Progenitor cell of endocrine pancreas (in vitro differentiated cells): Measurements from ENCODE around the gene SNRPE. TPM values are rescaled to one million over a fixed set of nuclear protein-coding genes. Genes with fewer than 3 reads are reported as not detected.
"Not testable (repeated sequence)": the region's sequence is repeated elsewhere in the genome, so short reads cannot be mapped to it uniquely, and the experiment has no call there.

ENCODE experiments used
- DNase-seq: peaks from one replicate; pipeline ENCODE4 v3.0.0; 2021; ENCODE audit warnings: low spot score; ENCODE audit not compliant: unreplicated experiment
- H3K27ac Mint-ChIP-seq: 2 replicates; pipeline ENCODE4 v1.8.0; 2021; ENCODE audit warnings: mild to moderate bottlenecking, moderate library complexity, mixed read lengths
- H3K27me3 Mint-ChIP-seq: 2 replicates; pipeline ENCODE4 v1.8.0; 2021; ENCODE audit warnings: mixed read lengths
- H3K36me3 Mint-ChIP-seq: 2 replicates; pipeline ENCODE4 v1.8.0; 2022; ENCODE audit warnings: mixed read lengths; ENCODE audit not compliant: insufficient read depth
- H3K4me1 Mint-ChIP-seq: 2 replicates; pipeline ENCODE4 v1.8.0; 2021; ENCODE audit warnings: low read depth, mixed read lengths
- H3K4me3 Mint-ChIP-seq: 2 replicates; pipeline ENCODE4 v1.8.0; 2021; ENCODE audit warnings: low read depth, mild to moderate bottlenecking, moderate library complexity, mixed read lengths
- H3K9me3 Mint-ChIP-seq: 2 replicates; pipeline ENCODE4 v1.8.0; 2021; ENCODE audit warnings: low read depth, mixed read lengths
- total RNA-seq: library from RNA; stranded (reverse); gene quantifications from 2 replicates; pipeline ENCODE4 v1.2.1, GENCODE V29; 2021
- TF ChIP-seq, protein P1 (sequence below): fragments of 200-600 bp; sonication (generic); IDR thresholded peaks from one replicate; pipeline ENCODE4 v1.5.0; 2021; ENCODE audit warnings: antibody characterized with exemption, mild to moderate bottlenecking; ENCODE audit not compliant: unreplicated experiment

SNRPE gene
- total RNA-seq, 1 donor from 2014 or later, result 240 TPM

DNA sequence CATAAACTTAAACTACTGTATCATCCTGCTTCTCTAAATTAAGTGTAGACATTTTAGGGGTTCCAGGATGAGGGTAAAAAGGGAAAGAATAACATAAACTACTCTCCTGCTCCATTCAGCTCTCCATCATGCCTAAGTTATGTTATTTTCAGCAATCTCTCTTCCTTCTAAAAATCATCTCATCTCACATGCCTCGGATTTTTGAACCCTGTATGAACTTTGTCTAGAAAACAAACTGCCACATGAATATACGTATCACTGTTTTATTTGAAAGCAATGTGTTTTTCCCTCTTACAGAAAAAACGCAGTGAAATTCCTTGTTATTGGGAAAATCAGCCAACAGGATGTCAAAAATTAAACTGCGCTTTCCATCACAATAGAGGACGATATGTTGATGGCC, 33.4 kb upstream of the SNRPE start:
- Mint-ChIP-seq H3K27ac (no peak overlapping the region), H3K36me3 (peaks cover 31% of the 10 kb centered on the region), H3K9me3 (no peaks in the 10 kb centered on the region), H3K4me1 (no peaks in the 10 kb centered on the region), H3K27me3 (no peaks in the 10 kb centered on the region), H3K4me3 (no peak overlapping the region)
- no peak for DNase-seq
- TF ChIP-seq, protein P1, sequence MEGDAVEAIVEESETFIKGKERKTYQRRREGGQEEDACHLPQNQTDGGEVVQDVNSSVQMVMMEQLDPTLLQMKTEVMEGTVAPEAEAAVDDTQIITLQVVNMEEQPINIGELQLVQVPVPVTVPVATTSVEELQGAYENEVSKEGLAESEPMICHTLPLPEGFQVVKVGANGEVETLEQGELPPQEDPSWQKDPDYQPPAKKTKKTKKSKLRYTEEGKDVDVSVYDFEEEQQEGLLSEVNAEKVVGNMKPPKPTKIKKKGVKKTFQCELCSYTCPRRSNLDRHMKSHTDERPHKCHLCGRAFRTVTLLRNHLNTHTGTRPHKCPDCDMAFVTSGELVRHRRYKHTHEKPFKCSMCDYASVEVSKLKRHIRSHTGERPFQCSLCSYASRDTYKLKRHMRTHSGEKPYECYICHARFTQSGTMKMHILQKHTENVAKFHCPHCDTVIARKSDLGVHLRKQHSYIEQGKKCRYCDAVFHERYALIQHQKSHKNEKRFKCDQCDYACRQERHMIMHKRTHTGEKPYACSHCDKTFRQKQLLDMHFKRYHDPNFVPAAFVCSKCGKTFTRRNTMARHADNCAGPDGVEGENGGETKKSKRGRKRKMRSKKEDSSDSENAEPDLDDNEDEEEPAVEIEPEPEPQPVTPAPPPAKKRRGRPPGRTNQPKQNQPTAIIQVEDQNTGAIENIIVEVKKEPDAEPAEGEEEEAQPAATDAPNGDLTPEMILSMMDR, result no peak

- Mint-ChIP-seq H3K27ac (no peak overlapping the region), H3K4me1 (no peaks in the 10 kb centered on the region), H3K27me3 (no peaks in the 10 kb centered on the region), H3K9me3 (no peaks in the 10 kb centered on the region), H3K4me3 (no peak overlapping the region), H3K36me3 (peaks cover 32% of the 10 kb centered on the region)
- TF ChIP-seq, protein P1, result no peak
- DNase-seq, result no peak
Observed at GRCh38 chr1:203828503-203828902, 32.9 kb upstream of the SNRPE start.

DNA sequence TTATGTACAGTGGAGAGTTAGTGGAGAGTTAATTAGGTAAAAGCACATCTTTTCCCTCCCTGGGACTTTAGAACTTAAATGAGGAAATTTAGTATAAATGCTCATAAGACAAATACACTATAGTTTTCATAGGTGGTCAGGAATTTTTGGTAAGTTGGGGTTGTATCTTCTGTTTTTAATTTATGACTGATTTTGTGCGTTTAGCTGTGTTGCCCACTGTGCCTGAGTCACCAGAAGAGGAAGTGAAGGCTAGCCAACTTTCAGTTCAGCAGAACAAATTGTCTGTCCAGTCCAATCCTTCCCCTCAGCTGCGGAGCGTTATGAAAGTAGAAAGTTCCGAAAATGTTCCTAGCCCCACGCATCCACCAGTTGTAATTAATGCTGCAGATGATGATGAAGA, 32.2 kb upstream of the SNRPE start:
- H3K9me3 Mint-ChIP-seq, DNase-seq, H3K27me3 Mint-ChIP-seq, H3K4me1 Mint-ChIP-seq, H3K4me3 Mint-ChIP-seq, H3K27ac Mint-ChIP-seq: not testable (repeated sequence)
- H3K36me3 Mint-ChIP-seq, result peaks cover 35% of the 10 kb centered on the region

DNA sequence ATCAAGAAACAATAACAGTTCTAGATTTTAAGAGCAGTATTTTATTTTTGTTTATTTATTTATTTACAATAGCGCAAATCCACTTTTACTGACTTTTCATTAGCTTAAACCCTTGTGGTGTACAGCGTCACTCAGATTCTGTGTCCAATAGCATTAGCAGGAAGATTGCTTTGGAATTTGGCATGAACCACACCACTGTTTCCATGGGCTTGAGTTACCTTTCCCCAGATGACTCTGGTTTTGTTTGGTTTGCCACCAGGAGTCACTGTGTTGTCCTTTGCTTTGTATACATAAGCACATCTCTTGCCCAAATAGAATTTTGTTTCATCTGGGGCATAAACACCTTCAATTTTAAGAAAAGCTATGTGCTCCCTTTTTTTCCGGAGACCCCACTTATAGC, 25.9 kb upstream of the SNRPE start:
- peaks cover 40% of the 10 kb centered on the region for H3K36me3 Mint-ChIP-seq

DNA sequence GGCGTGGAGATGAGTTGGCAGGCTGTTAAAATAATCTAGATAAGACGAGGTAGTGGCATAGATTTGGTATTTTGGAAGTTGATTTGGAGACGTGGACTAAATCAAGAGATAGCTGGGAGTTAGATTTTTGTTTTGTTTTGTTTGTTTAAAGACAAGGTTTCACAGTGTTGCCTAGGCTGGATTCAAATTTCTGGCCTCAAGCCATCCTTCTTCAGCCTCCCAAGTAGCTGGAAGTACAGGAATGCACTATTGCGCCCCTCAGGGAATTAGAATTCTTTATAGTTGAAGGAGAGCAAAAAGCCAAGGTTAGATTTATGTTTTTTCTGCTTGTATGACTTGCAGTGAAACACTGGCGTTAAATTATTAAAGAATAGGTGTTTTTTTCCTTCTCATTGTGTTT, 22.3 kb upstream of the SNRPE start:
- TF ChIP-seq, protein P1, result no peak
- Mint-ChIP-seq H3K27me3 (no peaks in the 10 kb centered on the region), H3K9me3 (peaks cover 4% of the 10 kb centered on the region), H3K4me1 (peaks cover 2% of the 10 kb centered on the region), H3K27ac (peak overlapping the region; percentile 21), H3K4me3 (no peak overlapping the region), H3K36me3 (peaks cover 54% of the 10 kb centered on the region)
- no peak for DNase-seq

More for the DNA sequence above, 25.9 kb upstream of the SNRPE start:
- Mint-ChIP-seq H3K4me3 (no peak overlapping the region), H3K27me3 (no peaks in the 10 kb centered on the region), H3K4me1 (no peaks in the 10 kb centered on the region), H3K9me3 (no peaks in the 10 kb centered on the region), H3K27ac (peak overlapping the region; percentile 29)
- no peak for DNase-seq
- TF ChIP-seq, protein P1, result no peak

GRCh38 chr1:203840208-203840808, 21.1 kb upstream of the SNRPE start:
- Mint-ChIP-seq H3K36me3 (peaks cover 53% of the 10 kb centered on the region), H3K9me3 (peaks cover 4% of the 10 kb centered on the region), H3K27me3 (no peaks in the 10 kb centered on the region), H3K4me3 (no peak overlapping the region), H3K4me1 (peaks cover 2% of the 10 kb centered on the region), H3K27ac (no peak overlapping the region)
- TF ChIP-seq, protein P1, result no peak
- no peak for DNase-seq
